GM12891 (cell line): Measurements from ENCODE around the gene NSF.
"Not testable (repeated sequence)": the region's sequence is repeated elsewhere in the genome, so short reads cannot be mapped to it uniquely, and the experiment has no call there.

ENCODE experiments used
- PAX5 ChIP-seq: IDR thresholded peaks from 2 replicates; pipeline ENCODE4 v1.6.1; 2011; ENCODE audit warnings: low read length, moderate library complexity, mild to moderate bottlenecking; ENCODE audit not compliant: insufficient read depth, severe bottlenecking
- POLR2A ChIP-seq: IDR thresholded peaks from 2 replicates; pipeline ENCODE4 v1.6.1; 2011; ENCODE audit warnings: low read depth, low read length, control low read depth
- POLR2AphosphoS5 ChIP-seq: IDR thresholded peaks from 2 replicates; pipeline ENCODE4 v1.6.1; 2011; ENCODE audit warnings: low read depth, low read length, control low read depth
- SPI1 ChIP-seq: IDR thresholded peaks from 2 replicates; pipeline ENCODE4 v1.6.1; 2011; ENCODE audit warnings: low read depth, low read length, control low read depth
- TAF1 ChIP-seq: IDR thresholded peaks from 2 replicates; pipeline ENCODE4 v1.6.1; 2011; ENCODE audit warnings: low read depth, low read length, control low read depth

GRCh38 chr17:46618975-46619374 lies 28.5 kb downstream of the NSF start:
- TF ChIP-seq POLR2A, POLR2AphosphoS5, TAF1, SPI1, PAX5: not testable (repeated sequence)
